ENCODE data around the gene MECP2.

DNA sequence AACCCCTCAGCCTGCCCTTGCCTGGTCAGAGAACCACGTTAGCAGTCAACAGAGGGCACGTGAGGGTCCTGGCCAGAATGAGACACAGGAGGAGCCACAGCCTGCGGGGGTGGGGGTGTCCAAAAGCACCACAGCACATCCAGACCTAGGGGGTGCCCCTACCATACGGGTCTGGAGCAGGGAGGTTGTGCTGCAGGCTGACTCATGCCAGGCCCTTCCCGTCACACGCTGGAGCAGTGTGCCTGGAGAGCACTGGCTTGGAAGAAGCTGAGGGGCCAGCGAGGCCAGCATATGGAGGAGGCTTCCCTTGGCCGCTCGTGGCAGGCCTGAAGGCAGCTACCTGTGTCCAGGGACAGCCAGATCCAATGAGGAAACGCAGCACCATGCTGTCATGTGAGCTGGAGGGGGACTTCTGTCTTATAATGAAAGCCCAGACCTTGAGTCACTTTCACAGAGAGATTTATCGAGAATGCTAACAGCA lies 76.3 kb downstream of the MECP2 start:
- TF ChIP-seq, protein P1, sequence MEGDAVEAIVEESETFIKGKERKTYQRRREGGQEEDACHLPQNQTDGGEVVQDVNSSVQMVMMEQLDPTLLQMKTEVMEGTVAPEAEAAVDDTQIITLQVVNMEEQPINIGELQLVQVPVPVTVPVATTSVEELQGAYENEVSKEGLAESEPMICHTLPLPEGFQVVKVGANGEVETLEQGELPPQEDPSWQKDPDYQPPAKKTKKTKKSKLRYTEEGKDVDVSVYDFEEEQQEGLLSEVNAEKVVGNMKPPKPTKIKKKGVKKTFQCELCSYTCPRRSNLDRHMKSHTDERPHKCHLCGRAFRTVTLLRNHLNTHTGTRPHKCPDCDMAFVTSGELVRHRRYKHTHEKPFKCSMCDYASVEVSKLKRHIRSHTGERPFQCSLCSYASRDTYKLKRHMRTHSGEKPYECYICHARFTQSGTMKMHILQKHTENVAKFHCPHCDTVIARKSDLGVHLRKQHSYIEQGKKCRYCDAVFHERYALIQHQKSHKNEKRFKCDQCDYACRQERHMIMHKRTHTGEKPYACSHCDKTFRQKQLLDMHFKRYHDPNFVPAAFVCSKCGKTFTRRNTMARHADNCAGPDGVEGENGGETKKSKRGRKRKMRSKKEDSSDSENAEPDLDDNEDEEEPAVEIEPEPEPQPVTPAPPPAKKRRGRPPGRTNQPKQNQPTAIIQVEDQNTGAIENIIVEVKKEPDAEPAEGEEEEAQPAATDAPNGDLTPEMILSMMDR (conservative IDR thresholded peaks at IDR 0.05; ENCODE audit: low read depth, low read length) = no peak
- TF ChIP-seq EZH2 (IDR thresholded peaks at IDR 0.05; ENCODE audit: borderline replicate concordance, low read depth, low read length, poor library complexity, severe bottlenecking) = no peak
